ENCODE measurements around the gene SLC1A1. TPM values are rescaled to one million over a fixed set of nuclear protein-coding genes. Genes with fewer than 3 reads are reported as not detected.

The SLC1A1 gene
- total RNA-seq (2014; rRNA removed; shearing (Covaris generic)): not detected in 2 replicates

DNA sequence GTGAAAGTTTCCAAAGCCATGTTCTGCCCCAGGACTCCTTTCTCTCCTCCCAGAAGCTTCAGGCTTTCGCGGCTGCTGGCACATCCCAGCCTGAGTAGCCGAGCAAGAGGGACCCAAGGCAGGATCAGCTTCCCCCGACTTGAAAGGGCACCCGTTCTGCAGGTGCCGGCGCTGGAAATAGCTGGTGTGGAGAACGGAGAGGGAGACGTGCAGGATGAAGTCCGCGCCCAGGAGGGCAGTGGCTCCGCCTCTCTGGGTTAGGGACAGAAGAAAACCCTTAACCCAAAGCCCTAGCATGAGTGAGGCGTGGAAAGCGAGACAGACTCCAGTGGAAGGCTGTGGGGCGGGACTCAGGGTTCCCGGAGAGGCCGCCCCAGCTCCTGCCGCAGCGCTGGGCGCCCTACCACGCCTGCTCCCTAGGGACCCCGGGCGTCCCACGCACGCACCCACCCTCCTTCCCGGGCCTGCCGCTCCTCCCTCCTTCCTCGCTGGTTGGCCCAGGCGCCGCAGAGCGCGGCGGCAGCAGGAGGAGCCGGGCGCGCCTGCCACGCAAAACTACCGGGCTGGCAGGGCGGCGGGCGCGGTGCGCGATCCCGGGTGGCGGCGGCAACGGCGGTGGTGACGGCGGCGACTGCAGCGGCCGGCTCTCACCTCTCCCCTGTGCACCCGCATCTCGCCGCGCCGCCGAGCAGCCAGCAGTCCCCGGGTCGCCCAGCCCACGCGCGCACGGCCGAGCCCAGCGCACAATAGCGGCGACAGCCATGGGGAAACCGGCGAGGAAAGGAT lies at the start of gene SLC1A1:
Gene SLC1A1, plus strand, starts transcription at position 550 of the 786 bp plus-strand sequence. Its CDS starts 212 bp downstream, at position 762.
- Histone ChIP-seq H3K27ac (no peak within 1 kb of the TSS), H3K36me3 (no peaks in the 10 kb centered on the region), H3K9me3 (replicated peaks) (no peaks in the 10 kb centered on the region), H3K4me1 (no peaks in the 10 kb centered on the region), H3K27me3 (0 out of 2 replicates have a peak, but pooled peaks cover 2% of the 10 kb centered on the region), H3K4me3 (peak within 1 kb of the TSS; percentile 46)
- DNase-seq: peak in 1 of 2 experiments; percentile 9

DNA sequence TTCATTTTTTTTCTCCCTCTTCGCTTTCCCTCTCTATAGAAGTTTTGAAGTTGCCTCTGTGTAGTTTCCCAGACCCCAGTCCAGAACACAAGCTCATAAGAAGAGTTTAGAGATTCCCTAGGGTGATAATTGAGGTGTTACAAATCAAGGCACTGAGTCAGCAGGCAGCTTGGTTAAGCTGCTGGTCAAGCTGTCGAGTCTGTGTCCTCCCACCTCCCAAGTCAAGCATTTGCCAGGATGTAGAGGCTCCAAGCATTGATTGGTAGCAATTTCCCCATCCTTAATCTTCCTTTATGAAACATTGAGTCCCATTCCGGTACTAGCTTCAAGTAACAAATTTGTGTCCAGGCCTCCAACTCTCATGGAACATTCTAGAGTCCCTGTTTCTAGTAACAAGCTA lies 47.5 kb upstream of the SLC1A1 start:
- no peak overlapping the region for H3K4me3 ChIP-seq
- DNase-seq: no peak
- no peaks in the 10 kb centered on the region for H3K27me3 ChIP-seq
- no peaks in the 10 kb centered on the region for H3K9me3 ChIP-seq (replicated peaks)
- H3K4me1 ChIP-seq: no peaks in the 10 kb centered on the region
- H3K27ac ChIP-seq: no peak overlapping the region
- H3K36me3 ChIP-seq: no peaks in the 10 kb centered on the region

GRCh38 chr9:4443439-4443838 lies 46.8 kb upstream of the SLC1A1 start:
- DNase-seq: no peak
- H3K4me1 ChIP-seq: no peaks in the 10 kb centered on the region
- H3K9me3 ChIP-seq (replicated peaks): no peaks in the 10 kb centered on the region
- no peaks in the 10 kb centered on the region for H3K27me3 ChIP-seq
- H3K4me3 ChIP-seq: no peak overlapping the region
- H3K27ac ChIP-seq: no peak overlapping the region
- no peaks in the 10 kb centered on the region for H3K36me3 ChIP-seq

- no peaks in the 10 kb centered on the region for H3K9me3 ChIP-seq (replicated peaks)
These were observed 28.8 kb upstream of the SLC1A1 start for GRCh38 chr9:4461437-4461836.

DNA sequence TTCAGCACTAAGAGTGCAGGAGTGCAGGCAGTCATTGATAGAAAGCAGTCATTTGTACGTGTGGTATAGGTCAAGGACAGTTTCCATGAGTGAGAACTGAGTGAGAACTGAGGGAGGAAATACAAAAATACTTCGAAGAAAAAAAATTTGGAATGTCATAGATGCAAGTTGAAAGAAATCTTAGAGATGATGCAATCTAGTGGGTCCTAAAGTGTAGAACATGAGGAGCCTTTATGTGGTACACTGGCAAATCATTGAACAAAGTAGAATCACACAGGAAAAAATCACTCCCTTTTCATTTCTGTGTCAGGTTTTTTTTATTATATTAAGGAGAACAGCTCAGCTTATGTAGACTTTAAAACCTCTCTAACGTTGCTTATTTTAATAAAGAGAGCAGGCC lies 26.4 kb upstream of the SLC1A1 start:
- DNase-seq: no peak
- no peaks in the 10 kb centered on the region for H3K27me3 ChIP-seq
- no peaks in the 10 kb centered on the region for H3K4me1 ChIP-seq
- H3K27ac ChIP-seq: no peak overlapping the region
- no peaks in the 10 kb centered on the region for H3K9me3 ChIP-seq (replicated peaks)
- H3K36me3 ChIP-seq: no peaks in the 10 kb centered on the region
- H3K4me3 ChIP-seq: no peak overlapping the region

More at GRCh38 chr9:4461437-4461836, 28.8 kb upstream of the SLC1A1 start:
- Histone ChIP-seq H3K27ac (no peak overlapping the region), H3K27me3 (no peaks in the 10 kb centered on the region), H3K4me3 (no peak overlapping the region), H3K4me1 (no peaks in the 10 kb centered on the region), H3K36me3 (no peaks in the 10 kb centered on the region)
- DNase-seq: no peak

GRCh38 chr9:4464911-4465513 lies 25.3 kb upstream of the SLC1A1 start:
- Histone ChIP-seq H3K27ac (no peak overlapping the region), H3K4me3 (no peak overlapping the region), H3K27me3 (no peaks in the 10 kb centered on the region), H3K36me3 (no peaks in the 10 kb centered on the region), H3K9me3 (replicated peaks) (no peaks in the 10 kb centered on the region), H3K4me1 (no peaks in the 10 kb centered on the region)
- no peak for DNase-seq

DNA sequence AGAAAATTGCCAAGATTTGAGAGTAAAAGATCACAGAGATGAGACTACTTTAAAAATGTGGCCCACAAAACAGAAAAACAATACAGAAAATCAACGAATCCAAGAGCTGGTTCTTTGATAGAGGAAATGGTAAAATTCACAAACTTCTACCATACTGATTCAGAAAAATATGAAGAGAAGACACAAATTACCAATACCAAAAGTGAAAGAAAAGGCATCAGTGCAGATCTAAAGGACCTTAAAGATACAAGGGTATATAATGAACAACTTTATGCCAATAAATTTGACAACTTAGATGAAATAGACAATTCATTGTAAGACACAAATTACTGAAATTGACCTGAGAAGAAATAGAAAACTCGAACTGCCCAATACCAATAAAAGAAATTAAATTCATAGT lies 24.4 kb upstream of the SLC1A1 start:
- Histone ChIP-seq H3K27me3 (no peaks in the 10 kb centered on the region), H3K4me3 (no peak overlapping the region), H3K27ac (no peak overlapping the region)

GRCh38 chr9:4475301-4475700 lies 15.0 kb upstream of the SLC1A1 start:
- H3K27me3 ChIP-seq: no peaks in the 10 kb centered on the region
- no peak overlapping the region for H3K4me3 ChIP-seq
- no peaks in the 10 kb centered on the region for H3K4me1 ChIP-seq
- no peaks in the 10 kb centered on the region for H3K36me3 ChIP-seq
- no peak for DNase-seq
- H3K9me3 ChIP-seq (replicated peaks): no peaks in the 10 kb centered on the region
- no peak overlapping the region for H3K27ac ChIP-seq

More for the DNA sequence above, 24.4 kb upstream of the SLC1A1 start:
- H3K4me1 ChIP-seq: no peaks in the 10 kb centered on the region
- no peaks in the 10 kb centered on the region for H3K36me3 ChIP-seq
- DNase-seq: no peak
- H3K9me3 ChIP-seq (replicated peaks): no peaks in the 10 kb centered on the region

- no peaks in the 10 kb centered on the region for H3K9me3 ChIP-seq (replicated peaks)
- no peaks in the 10 kb centered on the region for H3K27me3 ChIP-seq
- H3K27ac ChIP-seq: no peak overlapping the region
- no peak overlapping the region for H3K4me3 ChIP-seq
- DNase-seq: no peak
- no peaks in the 10 kb centered on the region for H3K4me1 ChIP-seq
- H3K36me3 ChIP-seq: no peaks in the 10 kb centered on the region
These were observed 4.1 kb upstream of the SLC1A1 start for GRCh38 chr9:4486176-4486575.

GRCh38 chr9:4489562-4489918 lies 728 bp upstream of the SLC1A1 start:
- Histone ChIP-seq H3K36me3 (no peaks in the 10 kb centered on the region), H3K4me1 (no peaks in the 10 kb centered on the region), H3K27ac (no peak overlapping the region), H3K9me3 (replicated peaks) (no peaks in the 10 kb centered on the region), H3K27me3 (0 out of 2 replicates have a peak, but pooled peaks cover 2% of the 10 kb centered on the region), H3K4me3 (no peak overlapping the region; the same call in 1 of the 2 replicates)
- DNase-seq: no peak

- Histone ChIP-seq H3K36me3 (no peaks in the 10 kb centered on the region), H3K27me3 (0 out of 2 replicates have a peak, but pooled peaks cover 2% of the 10 kb centered on the region), H3K27ac (no peak overlapping the region), H3K4me1 (no peaks in the 10 kb centered on the region), H3K9me3 (replicated peaks) (no peaks in the 10 kb centered on the region), H3K4me3 (peak overlapping the region; percentile 46)
- no peak for DNase-seq
These were observed 697 bp downstream of the SLC1A1 start for GRCh38 chr9:4490705-4491625.

DNA sequence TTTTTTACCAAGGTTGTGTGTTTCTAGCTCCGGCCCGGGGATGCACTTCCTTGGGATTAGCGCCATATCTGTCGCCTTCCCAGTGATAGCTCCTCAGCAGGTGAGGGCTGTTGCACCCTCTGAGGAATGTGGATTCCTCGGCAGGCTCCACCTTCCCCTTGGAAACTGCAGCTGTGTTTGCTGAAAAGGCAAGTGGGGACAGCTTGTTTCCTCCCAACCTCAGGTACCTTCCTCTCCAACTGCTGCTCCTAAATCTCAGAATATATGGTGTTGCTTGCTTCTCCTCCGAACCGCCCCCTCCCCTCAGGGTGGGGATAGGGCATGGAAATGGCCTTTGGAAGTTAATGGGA lies 1.3 kb downstream of the SLC1A1 start:
- H3K4me1 ChIP-seq: no peaks in the 10 kb centered on the region
- no peaks in the 10 kb centered on the region for H3K9me3 ChIP-seq (replicated peaks)
- no peaks in the 10 kb centered on the region for H3K36me3 ChIP-seq
- H3K4me3 ChIP-seq: no peak overlapping the region
- no peak overlapping the region for H3K27ac ChIP-seq
- no peak for DNase-seq
- H3K27me3 ChIP-seq: 0 out of 2 replicates have a peak, but pooled peaks cover 2% of the 10 kb centered on the region

DNA sequence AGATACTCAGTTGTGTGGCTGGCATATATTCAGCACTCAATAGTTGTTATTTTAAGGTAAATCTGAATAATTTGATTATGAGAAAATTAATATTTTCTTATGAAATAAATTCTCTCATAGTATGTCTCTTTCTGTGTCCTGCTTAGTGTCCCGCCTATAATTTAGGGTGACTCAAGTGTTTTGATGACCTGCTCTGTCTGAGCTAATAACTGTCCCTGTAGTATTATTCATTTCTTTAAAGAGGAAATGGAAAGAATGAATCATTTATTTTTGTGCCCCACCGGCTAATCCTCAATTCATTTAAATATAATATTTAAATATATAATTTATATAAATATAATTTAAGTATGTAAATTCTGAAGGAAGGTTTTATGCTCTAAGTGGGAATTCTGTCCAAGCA lies 4.1 kb downstream of the SLC1A1 start:
- no peak overlapping the region for H3K27ac ChIP-seq
- no peaks in the 10 kb centered on the region for H3K4me1 ChIP-seq
- no peak overlapping the region for H3K4me3 ChIP-seq
- no peaks in the 10 kb centered on the region for H3K36me3 ChIP-seq
- H3K27me3 ChIP-seq: peaks cover 2% of the 10 kb centered on the region; the same call in 1 of the 2 replicates
- H3K9me3 ChIP-seq (replicated peaks): no peaks in the 10 kb centered on the region
- no peak for DNase-seq

GRCh38 chr9:4494806-4495205 lies 4.5 kb downstream of the SLC1A1 start:
- no peak overlapping the region for H3K4me3 ChIP-seq
- no peak overlapping the region for H3K27ac ChIP-seq
- peaks cover 2% of the 10 kb centered on the region; the same call in 1 of the 2 replicates for H3K27me3 ChIP-seq
- no peak for DNase-seq
- no peaks in the 10 kb centered on the region for H3K4me1 ChIP-seq
- H3K36me3 ChIP-seq: no peaks in the 10 kb centered on the region
- no peaks in the 10 kb centered on the region for H3K9me3 ChIP-seq (replicated peaks)

GRCh38 chr9:4495537-4495936 lies 5.3 kb downstream of the SLC1A1 start:
- H3K36me3 ChIP-seq: no peaks in the 10 kb centered on the region
- no peak overlapping the region for H3K4me3 ChIP-seq
- DNase-seq: no peak

More at GRCh38 chr9:4495537-4495936, 5.3 kb downstream of the SLC1A1 start:
- no peak overlapping the region for H3K27ac ChIP-seq
- H3K9me3 ChIP-seq (replicated peaks): no peaks in the 10 kb centered on the region
- H3K27me3 ChIP-seq: peaks cover 2% of the 10 kb centered on the region; the same call in 1 of the 2 replicates
- no peaks in the 10 kb centered on the region for H3K4me1 ChIP-seq
